CD14-positive monocyte (primary cell): ENCODE measurements around the gene G3BP2. TPM values are rescaled to one million over a fixed set of nuclear protein-coding genes. Genes with fewer than 3 reads are reported as not detected.

ENCODE experiments used
- DNase-seq, 3 donors: peaks; one replicate each; pipeline ENCODE4 v3.0.0-alpha.2; 2011 to 2022
- H2AFZ ChIP-seq: 2 replicates; pipeline ENCODE4 v1.6.0; 2012; ENCODE audit warnings: mild to moderate bottlenecking, low read depth, low read length, inconsistent platforms; ENCODE audit not compliant: insufficient read depth, poor library complexity, severe bottlenecking
- H3K27ac ChIP-seq, 2 donors: 1 replicate in 1 of 2; 2 replicates in 1 of 2; pipeline ENCODE4 v1.5.1; 2012 to 2013; ENCODE audit warnings: low read length in 2 of 2, control low read depth in 1 of 2, inconsistent platforms in 1 of 2, low read depth in 1 of 2, mild to moderate bottlenecking in 1 of 2
- H3K27me3 ChIP-seq, 2 donors: one replicate each; pipeline versions ENCODE4 v1.6.0 to v1.6.1; 2011 to 2013; ENCODE audit warnings: low read length in 2 of 2; ENCODE audit not compliant: control insufficient read depth in 2 of 2, insufficient read depth in 2 of 2
- H3K36me3 ChIP-seq, 2 donors: replicated peaks in 1 of 2; 1 replicate in 1 of 2; 2 replicates in 1 of 2; pipeline versions ENCODE4 v1.5.1 to v1.6.1; 2012 to 2013; ENCODE audit warnings: low read length in 2 of 2, control low read depth in 1 of 2, inconsistent platforms in 1 of 2, mild to moderate bottlenecking in 1 of 2; ENCODE audit not compliant: insufficient read depth in 2 of 2, control insufficient read depth in 1 of 2
- H3K4me1 ChIP-seq, 2 donors: 1 replicate in 1 of 2; 2 replicates in 1 of 2; pipeline versions ENCODE4 v1.5.1 to v1.6.1; 2012 to 2013; ENCODE audit warnings: low read length in 2 of 2, control low read depth in 1 of 2, inconsistent platforms in 1 of 2, mild to moderate bottlenecking in 1 of 2, moderate library complexity in 1 of 2; ENCODE audit not compliant: insufficient read depth in 2 of 2, control insufficient read depth in 1 of 2
- H3K4me2 ChIP-seq: replicated peaks from 2 replicates; pipeline ENCODE3; 2012; ENCODE audit warnings: low read length, moderate library complexity, mild to moderate bottlenecking; ENCODE audit not compliant: poor library complexity, severe bottlenecking; ENCODE audit errors: extremely low read depth
- H3K4me3 ChIP-seq, 3 experiments: fragments of 200-600 bp in 1 of 3; sonication (generic) in 1 of 3; replicated peaks in 1 of 3; 1 replicate in 2 of 3; 2 replicates in 1 of 3; pipeline ENCODE4 v1.5.1; 2011 to 2013; ENCODE audit warnings: low read length in 3 of 3, mild to moderate bottlenecking in 3 of 3, control low read depth in 2 of 3, low read depth in 2 of 3, inconsistent platforms in 1 of 3, moderate library complexity in 1 of 3
- H3K79me2 ChIP-seq: 2 replicates; pipeline ENCODE4 v1.6.0; 2012; ENCODE audit warnings: mild to moderate bottlenecking, control low read depth, inconsistent platforms, low read length, moderate library complexity; ENCODE audit not compliant: insufficient read depth
- H3K9ac ChIP-seq: 2 replicates; pipeline ENCODE4 v1.6.0; 2017; ENCODE audit warnings: low read length, mild to moderate bottlenecking; ENCODE audit not compliant: insufficient read depth, poor library complexity, severe bottlenecking
- H3K9me3 ChIP-seq, 2 donors: replicated peaks in 1 of 2; 1 replicate in 1 of 2; 2 replicates in 1 of 2; pipeline versions ENCODE4 v1.5.1 to v1.6.1; 2012 to 2013; ENCODE audit warnings: low read length in 2 of 2, control low read depth in 1 of 2; ENCODE audit not compliant: control insufficient read depth in 1 of 2, insufficient read depth in 1 of 2
- H4K20me1 ChIP-seq: 2 replicates; pipeline ENCODE4 v1.6.0; 2012; ENCODE audit warnings: mild to moderate bottlenecking, low read length, control low read depth, moderate library complexity; ENCODE audit not compliant: insufficient read depth
- H3K27ac Mint-ChIP-seq, 7 donors: one replicate each; pipeline ENCODE4 v1.8.0; 2020; ENCODE audit warnings: mild to moderate bottlenecking in 7 of 7, mixed read lengths in 7 of 7, moderate library complexity in 6 of 7, inconsistent platforms in 2 of 7
- H3K27me3 Mint-ChIP-seq, 3 donors: one replicate each; pipeline ENCODE4 v1.8.0; 2021 to 2022; ENCODE audit warnings: low read depth in 3 of 3, mild to moderate bottlenecking in 3 of 3, mixed read lengths in 3 of 3, moderate library complexity in 3 of 3, inconsistent platforms in 1 of 3
- H3K36me3 Mint-ChIP-seq, 2 donors: one replicate each; pipeline ENCODE4 v1.8.0; 2020; ENCODE audit warnings: mixed read lengths in 2 of 2, inconsistent platforms in 1 of 2, mild to moderate bottlenecking in 1 of 2
- H3K4me1 Mint-ChIP-seq: one replicate; pipeline ENCODE4 v1.8.0; 2020; ENCODE audit warnings: mild to moderate bottlenecking, mixed read lengths
- H3K4me3 Mint-ChIP-seq, 2 donors: one replicate each; pipeline ENCODE4 v1.8.0; 2020; ENCODE audit warnings: mild to moderate bottlenecking in 2 of 2, mixed read lengths in 2 of 2, moderate library complexity in 1 of 2
- H3K9me3 Mint-ChIP-seq, 7 donors: one replicate each; pipeline ENCODE4 v1.8.0; 2020 to 2022; ENCODE audit warnings: mixed read lengths in 7 of 7, mild to moderate bottlenecking in 6 of 7, moderate library complexity in 6 of 7, inconsistent platforms in 2 of 7
- WGBS: methylation state at CpG from one replicate; pipeline ENCODE4 v1.1.5; 2013; ENCODE audit warnings: missing lambda C conversion rate; ENCODE audit not compliant: insufficient coverage; 5-methylcytosine and 5-hydroxymethylcytosine counted together
- intact Hi-C, 2 donors: fragments of 100-400 bp; cut with micrococcal nuclease; formaldehyde crosslinking; loops; one replicate each; pipeline versions ENCODE4 v1.15.0 to v1.15.1; 2023
- polyA plus RNA-seq, 3 donors: library from polyadenylated mRNA; depleted of rRNA in 1 of 3; unstranded in 2 of 3; stranded (reverse) in 1 of 3; fragments of 300-500 nt in 2 of 3; fragments of >200 nt in 1 of 3; fragmentation: Illumina TruSeq in 2 of 3; gene quantifications; 1 replicate in 2 of 3; 2 replicates in 1 of 3; pipeline ENCODE4 v1.2.3, GENCODE V29; 2012 to 2021
- TF ChIP-seq, protein P1 (sequence below): fragments of 200-600 bp; IDR thresholded peaks from one replicate; pipeline ENCODE4 v1.8.0; 2022; ENCODE audit warnings: antibody characterized with exemption, mild to moderate bottlenecking

The G3BP2 gene
- polyA plus RNA-seq, 3 donors, result 32.5 to 92.3 (median 74.2) TPM

DNA sequence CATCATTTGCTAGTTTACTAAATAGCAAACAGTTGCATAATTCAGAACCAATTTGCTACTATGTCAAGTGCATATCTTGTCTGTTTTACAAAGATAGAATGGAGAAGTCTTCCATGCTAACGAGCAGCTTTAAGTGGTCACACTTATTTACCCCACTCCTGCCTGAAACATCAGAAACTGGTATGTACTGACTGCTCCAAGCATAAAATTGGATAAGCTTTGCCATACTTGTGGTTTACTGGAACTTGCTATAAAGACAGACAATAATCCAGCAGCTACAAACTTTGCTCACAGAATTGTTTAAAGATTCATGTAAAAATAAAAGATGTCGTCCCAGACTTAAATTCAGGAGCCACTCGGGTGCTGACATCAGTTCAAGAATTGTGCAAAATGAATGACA, 29.6 kb downstream of the G3BP2 start:
- Histone ChIP-seq H3K27me3 (no peaks in the 10 kb centered on the region), H2AFZ (no peak overlapping the region)
- H3K27ac Mint-ChIP-seq, result no peak overlapping the region

DNA sequence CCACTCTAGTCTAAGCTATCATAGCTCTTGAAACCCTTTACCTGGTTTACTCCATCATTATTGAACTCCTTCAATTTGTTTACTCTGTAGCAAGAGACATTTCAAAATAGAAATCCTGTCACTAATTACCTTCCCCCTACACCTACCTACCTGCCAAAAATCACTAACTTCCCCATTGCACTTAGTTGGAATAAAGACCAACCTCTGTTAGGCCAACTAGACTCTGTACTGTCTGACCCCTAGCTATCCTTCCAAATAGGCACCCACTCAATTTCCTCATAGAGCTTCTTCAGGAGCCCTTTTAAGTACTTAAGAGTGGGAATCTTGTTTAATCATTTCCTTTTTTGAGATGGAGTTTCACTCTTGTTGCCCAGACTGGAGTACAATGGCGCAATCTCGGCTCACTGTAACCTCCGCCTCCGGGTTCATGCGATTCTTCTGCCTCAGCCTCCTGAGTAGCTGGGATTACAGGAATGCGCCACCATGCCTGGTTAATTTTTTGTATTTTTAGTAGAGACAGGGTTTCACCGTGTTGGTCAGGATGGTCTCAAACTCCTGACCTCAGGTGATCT, 34.0 kb downstream of the G3BP2 start:
- no peaks in the 10 kb centered on the region for H3K9me3 ChIP-seq
- H3K4me3 Mint-ChIP-seq, result no peak overlapping the region
- H3K36me3 ChIP-seq, result peaks cover 5 to 21% of the 10 kb centered on the region in 2 donors
- WGBS, result 42% methylated on average over 5 of the region's 7 CpGs
- TF ChIP-seq, protein P1, sequence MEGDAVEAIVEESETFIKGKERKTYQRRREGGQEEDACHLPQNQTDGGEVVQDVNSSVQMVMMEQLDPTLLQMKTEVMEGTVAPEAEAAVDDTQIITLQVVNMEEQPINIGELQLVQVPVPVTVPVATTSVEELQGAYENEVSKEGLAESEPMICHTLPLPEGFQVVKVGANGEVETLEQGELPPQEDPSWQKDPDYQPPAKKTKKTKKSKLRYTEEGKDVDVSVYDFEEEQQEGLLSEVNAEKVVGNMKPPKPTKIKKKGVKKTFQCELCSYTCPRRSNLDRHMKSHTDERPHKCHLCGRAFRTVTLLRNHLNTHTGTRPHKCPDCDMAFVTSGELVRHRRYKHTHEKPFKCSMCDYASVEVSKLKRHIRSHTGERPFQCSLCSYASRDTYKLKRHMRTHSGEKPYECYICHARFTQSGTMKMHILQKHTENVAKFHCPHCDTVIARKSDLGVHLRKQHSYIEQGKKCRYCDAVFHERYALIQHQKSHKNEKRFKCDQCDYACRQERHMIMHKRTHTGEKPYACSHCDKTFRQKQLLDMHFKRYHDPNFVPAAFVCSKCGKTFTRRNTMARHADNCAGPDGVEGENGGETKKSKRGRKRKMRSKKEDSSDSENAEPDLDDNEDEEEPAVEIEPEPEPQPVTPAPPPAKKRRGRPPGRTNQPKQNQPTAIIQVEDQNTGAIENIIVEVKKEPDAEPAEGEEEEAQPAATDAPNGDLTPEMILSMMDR, result no peak
- H3K9me3 Mint-ChIP-seq, result no peaks in the 10 kb centered on the region
- no peaks in the 10 kb centered on the region for H3K79me2 ChIP-seq
- peaks cover 24% of the 10 kb centered on the region for H3K4me1 Mint-ChIP-seq
- peak overlapping the region in 2 of 7 donors; percentile 11 to 20 for H3K27ac Mint-ChIP-seq
- H3K4me2 ChIP-seq, result no peak overlapping the region
- no peak overlapping the region for H3K27ac ChIP-seq
- intact Hi-C loops, result no loop called here
- H3K4me3 ChIP-seq, result no peak overlapping the region
- H3K27me3 Mint-ChIP-seq, result no peaks in the 10 kb centered on the region
- peaks cover 3 to 5% of the 10 kb centered on the region in 2 donors for H3K4me1 ChIP-seq
- peak in 1 of 3 donors; percentile 4 for DNase-seq
- no peaks in the 10 kb centered on the region for H4K20me1 ChIP-seq
- H3K27me3 ChIP-seq, result no peaks in the 10 kb centered on the region
- H2AFZ ChIP-seq, result no peak overlapping the region
- peaks cover 7 to 28% of the 10 kb centered on the region in 2 donors for H3K36me3 Mint-ChIP-seq
- H3K9ac ChIP-seq, result no peak overlapping the region

More for the DNA sequence above, 29.6 kb downstream of the G3BP2 start:
- Histone ChIP-seq H3K4me2 (no peak overlapping the region), H3K9ac (no peak overlapping the region), H3K9me3 (no peaks in the 10 kb centered on the region), H3K79me2 (no peaks in the 10 kb centered on the region), H3K4me1 (peaks cover 3 to 5% of the 10 kb centered on the region in 2 donors), H4K20me1 (no peaks in the 10 kb centered on the region), H3K27ac (no peak overlapping the region), H3K4me3 (no peak overlapping the region), H3K36me3 (peaks cover 46 to 66% of the 10 kb centered on the region in 2 donors)
- no peak for DNase-seq
- Mint-ChIP-seq H3K27me3 (no peaks in the 10 kb centered on the region), H3K4me1 (peaks cover 24% of the 10 kb centered on the region), H3K36me3 (peaks cover 50 to 71% of the 10 kb centered on the region in 2 donors), H3K4me3 (no peak overlapping the region), H3K9me3 (peaks cover 0 to 2% (median 0%) of the 10 kb centered on the region in 7 donors)
- intact Hi-C loops, result no loop called here
- TF ChIP-seq, protein P1, result no peak
- 64% methylated on average over 2 of the region's 3 CpGs for WGBS
